GM12878 (cell line): ENCODE data around the gene STK11. TPM values are rescaled to one million over a fixed set of nuclear protein-coding genes. Genes with fewer than 3 reads are reported as not detected.

Experiments
- ATAC-seq: fragments of 200-7000 bp; cut with Tn5 transposase; 3 replicates; pipeline ENCODE4 v1.9.1; 2020; ENCODE audit warnings: mild to moderate bottlenecking, moderate library complexity
- BruUV-seq: library from RNA; stranded (reverse); fragments of 400-500 nt; replicated peaks from 2 replicates; lab custom pipeline; 2021; lab: Mats Ljungman, UMichigan
- CTCF ChIA-PET: fragments of 300-600 bp; sonication (Branson Sonifier 250); formaldehyde crosslinking; extraction: SDS; loops from one replicate; lab custom pipeline; 2021; ENCODE audit warnings: inconsistent platforms; lab: Yijun Ruan, JAX
- POLR2A ChIA-PET: fragments of 350-600 bp; formaldehyde crosslinking; extraction: SDS; loops from one replicate; lab custom pipeline; 2021; ENCODE audit warnings: inconsistent platforms; lab: Charles Lee
- RAD21 ChIA-PET: fragments of 300-600 bp; sonication (Branson Sonifier 250); formaldehyde crosslinking; loops from one replicate; lab custom pipeline; 2023; ENCODE audit warnings: antibody characterized with exemption; ENCODE audit not compliant: unreplicated experiment; lab: Charles Lee
- SMC1A ChIA-PET: fragments of 300-600 bp; sonication (Branson Sonifier 250); formaldehyde crosslinking; loops from one replicate; lab custom pipeline; 2023; ENCODE audit not compliant: unreplicated experiment, uncharacterized antibody; lab: Charles Lee
- DNase-seq: peaks from one replicate; pipeline ENCODE4 v3.0.0-alpha.2; 2011; ENCODE audit warnings: low read depth, low spot score
- FAIRE-seq: peaks from 3 replicates; lab custom pipeline; 2011; peaks lifted over from hg19 to GRCh38; lab: Jason Lieb, UNC
- H2AFZ ChIP-seq: 2 replicates; pipeline ENCODE4 v1.6.0; 2011; ENCODE audit warnings: low read depth, low read length, control low read depth; ENCODE audit not compliant: control insufficient read depth
- H3K27ac ChIP-seq: 2 replicates; pipeline ENCODE4 v1.5.1; 2011; ENCODE audit warnings: control low read depth; ENCODE audit not compliant: control insufficient read depth, insufficient read depth
- H3K27me3 ChIP-seq, 2 experiments: replicated peaks in 1 of 2; 2 replicates each; pipeline versions ENCODE4 v1.6.0 to v1.6.1; 2011; ENCODE audit warnings: low read length in 1 of 2; ENCODE audit not compliant: control insufficient read depth in 2 of 2, insufficient read depth in 2 of 2
- H3K36me3 ChIP-seq, 2 experiments: 2 replicates each; pipeline ENCODE4 v1.5.1; 2011; ENCODE audit warnings: low read length in 1 of 2; ENCODE audit not compliant: control insufficient read depth in 2 of 2, insufficient read depth in 2 of 2
- H3K4me1 ChIP-seq: 2 replicates; pipeline ENCODE4 v1.6.1; 2011; ENCODE audit warnings: mild to moderate bottlenecking, low read length, moderate library complexity, mixed read lengths; ENCODE audit not compliant: control insufficient read depth, insufficient read depth
- H3K4me2 ChIP-seq: 2 replicates; pipeline ENCODE4 v1.6.0; 2011; ENCODE audit warnings: control low read depth; ENCODE audit not compliant: control insufficient read depth, insufficient read depth
- H3K4me3 ChIP-seq: fragments of 200-600 bp; sonication (generic); 2 replicates; pipeline ENCODE4 v1.5.1; 2016
- H3K79me2 ChIP-seq: 2 replicates; pipeline ENCODE4 v1.6.0; 2011; ENCODE audit warnings: low read length; ENCODE audit not compliant: control insufficient read depth, insufficient read depth
- H3K9ac ChIP-seq: 2 replicates; pipeline ENCODE4 v1.8.0; 2011; ENCODE audit warnings: low read length, control low read depth, mixed read lengths; ENCODE audit not compliant: control insufficient read depth, insufficient read depth
- H3K9me3 ChIP-seq: replicated peaks from 3 replicates; pipeline ENCODE4 v1.5.1; 2011; ENCODE audit warnings: mild to moderate bottlenecking, low read length; ENCODE audit not compliant: control insufficient read depth, insufficient read depth
- H4K20me1 ChIP-seq: 2 replicates; pipeline ENCODE4 v1.6.0; 2011; ENCODE audit not compliant: control insufficient read depth, insufficient read depth
- ELK1 ChIP-seq: IDR thresholded peaks from 2 replicates; pipeline ENCODE4 v1.6.1; 2012; ENCODE audit warnings: low read depth, low read length, improper control_type of control experiment
- GATAD2B ChIP-seq: fragments of 450-650 bp; conservative IDR thresholded peaks from 2 replicates; pipeline ENCODE4 v1.6.1; 2017; ENCODE audit warnings: low read depth, mild to moderate bottlenecking, moderate library complexity
- IKZF2 ChIP-seq, 2 experiments: fragments of 450-650 bp; IDR thresholded peaks; 2 replicates each; pipeline ENCODE4 v1.6.1; 2017; ENCODE audit warnings: mild to moderate bottlenecking in 2 of 2, moderate library complexity in 2 of 2
- IRF4 ChIP-seq: IDR thresholded peaks from 2 replicates; pipeline ENCODE4 v1.6.1; 2011; ENCODE audit warnings: low read depth, low read length
- NR2F1 ChIP-seq: fragments of 450-650 bp; conservative IDR thresholded peaks from 2 replicates; pipeline ENCODE4 v1.6.1; 2017; ENCODE audit warnings: mild to moderate bottlenecking
- REST ChIP-seq: IDR thresholded peaks from 2 replicates; pipeline ENCODE4 v1.6.1; 2012; ENCODE audit warnings: mild to moderate bottlenecking, low read depth, low read length
- SKIL ChIP-seq: fragments of 450-650 bp; IDR thresholded peaks from 2 replicates; pipeline ENCODE4 v1.6.1; 2017; ENCODE audit warnings: mild to moderate bottlenecking, low read depth, inconsistent platforms; ENCODE audit not compliant: poor library complexity, severe bottlenecking
- ZBED1 ChIP-seq: IDR thresholded peaks from 2 replicates; pipeline ENCODE4 v1.6.1; 2016; ENCODE audit warnings: borderline replicate concordance
- ZNF24 ChIP-seq: fragments of 450-650 bp; IDR thresholded peaks from 2 replicates; pipeline ENCODE4 v1.6.1; 2017; ENCODE audit warnings: antibody characterized with exemption, mild to moderate bottlenecking
- ZNF622 ChIP-seq: fragments of 450-650 bp; IDR thresholded peaks from 2 replicates; pipeline ENCODE4 v1.6.1; 2017; ENCODE audit warnings: mild to moderate bottlenecking, inconsistent platforms
- WGBS: methylation state at CpG from one replicate; pipeline ENCODE4 v1.1.6; 2016; ENCODE audit warnings: low lambda C conversion rate; ENCODE audit not compliant: insufficient replicate concordance, insufficient coverage; ENCODE audit errors: missing lambda C conversion rate; 5-methylcytosine and 5-hydroxymethylcytosine counted together
- in situ Hi-C: fragments of 300-500 bp; cut with MboI; formaldehyde crosslinking; loops from 9 replicates; pipeline ENCODE4 v1.14.3; 2018; ENCODE audit warnings: mixed read lengths
- intact Hi-C: fragments of 100-400 bp; cut with micrococcal nuclease; formaldehyde crosslinking; loops from one replicate; pipeline ENCODE4 v1.14.2; 2022; ENCODE audit not compliant: unreplicated experiment
- polyA plus RNA-seq, 11 experiments: library from polyadenylated mRNA; depleted of rRNA in 4 of 11; unstranded in 6 of 11; stranded (reverse) in 5 of 11; fragments of >200 nt; fragmentation: Nextera tagmentation in 4 of 11; fragmentation: Illumina TruSeq in 1 of 11; extraction: Ambion mirVana in 4 of 11; extraction: Trizol in 1 of 11; gene quantifications; 1 replicate in 1 of 11; 2 replicates in 10 of 11; pipeline versions ENCODE4 v1.2.1 to v1.2.3, GENCODE V29; 2011 to 2016; ENCODE audit warnings: inconsistent platforms in 2 of 11, missing spikeins in 2 of 11, low read depth in 1 of 11
- total RNA-seq, 4 experiments: library from RNA; depleted of rRNA in 3 of 4; stranded (reverse); fragments of >200 nt in 3 of 4; fragmentation: Illumina TruSeq in 1 of 4; extraction: Trizol in 1 of 4; gene quantifications; 2 replicates each; pipeline versions ENCODE4 v1.2.1 to v1.2.3, GENCODE V29; 2013 to 2021

STK11 gene
- total and polyA plus RNA-seq, 10 of the 15 experiments (the other 5 are each of a cell fraction or from before 2014, with no cell fraction given): 0.33 to 71.0 (median 23.8) TPM

- Histone ChIP-seq H3K4me1 (no peaks in the 10 kb centered on the region), H3K4me2 (no peak overlapping the region), H3K79me2 (no peaks in the 10 kb centered on the region), H3K9ac (no peak overlapping the region), H3K27me3 (no peaks in the 10 kb centered on the region), H2AFZ (no peak overlapping the region)
- no peak for FAIRE-seq
- in situ Hi-C loops: no loop called here
- no peak for ATAC-seq
- CTCF ChIA-PET: no interaction called here
- TF ChIP-seq NR2F1: no peak
- TF ChIP-seq REST: no peak
- no peak for TF ChIP-seq IKZF2 (IDR thresholded peaks at IDR 0.05)
- TF ChIP-seq ZNF622: no peak
- no peak for TF ChIP-seq SKIL
- TF ChIP-seq ELK1: no peak
- TF ChIP-seq ZNF24: no peak
- TF ChIP-seq IRF4: no peak
- no peak for TF ChIP-seq ZBED1
- TF ChIP-seq GATAD2B: no peak
- TF ChIP-seq, all 136 proteins: peak for 0
- no peaks in the 10 kb centered on the region for H4K20me1 ChIP-seq
- H3K4me3 ChIP-seq: no peak overlapping the region
- no peak overlapping the region for H3K27ac ChIP-seq
- ChIA-PET SMC1A (no interaction called here), RAD21 (no interaction called here), POLR2A (no interaction called here)
- WGBS: 94% methylated on average over 45 of the region's 50 CpGs
- H3K36me3 ChIP-seq: peaks cover 0 to 10% of the 10 kb centered on the region in 2 experiments; a peak in 2 of 4 replicates
- BruUV-seq: no TSS peak
- no peak for DNase-seq
- no peaks in the 10 kb centered on the region for H3K9me3 ChIP-seq
- intact Hi-C loops: no loop called here
These were observed 21.1 kb downstream of the STK11 start for GRCh38 chr19:1226522-1227303.
